ENCODE measurements around the gene ADGB. TPM values are rescaled to one million over a fixed set of nuclear protein-coding genes. Genes with fewer than 3 reads are reported as not detected.
A peak's percentile ranks its signal among the peaks of the same experiment; 100 is the strongest.

ADGB gene
- total and polyA plus RNA-seq, 9 of the 15 experiments (the other 6 are each of a cell fraction or from before 2014, with no cell fraction given) = not detected

DNA sequence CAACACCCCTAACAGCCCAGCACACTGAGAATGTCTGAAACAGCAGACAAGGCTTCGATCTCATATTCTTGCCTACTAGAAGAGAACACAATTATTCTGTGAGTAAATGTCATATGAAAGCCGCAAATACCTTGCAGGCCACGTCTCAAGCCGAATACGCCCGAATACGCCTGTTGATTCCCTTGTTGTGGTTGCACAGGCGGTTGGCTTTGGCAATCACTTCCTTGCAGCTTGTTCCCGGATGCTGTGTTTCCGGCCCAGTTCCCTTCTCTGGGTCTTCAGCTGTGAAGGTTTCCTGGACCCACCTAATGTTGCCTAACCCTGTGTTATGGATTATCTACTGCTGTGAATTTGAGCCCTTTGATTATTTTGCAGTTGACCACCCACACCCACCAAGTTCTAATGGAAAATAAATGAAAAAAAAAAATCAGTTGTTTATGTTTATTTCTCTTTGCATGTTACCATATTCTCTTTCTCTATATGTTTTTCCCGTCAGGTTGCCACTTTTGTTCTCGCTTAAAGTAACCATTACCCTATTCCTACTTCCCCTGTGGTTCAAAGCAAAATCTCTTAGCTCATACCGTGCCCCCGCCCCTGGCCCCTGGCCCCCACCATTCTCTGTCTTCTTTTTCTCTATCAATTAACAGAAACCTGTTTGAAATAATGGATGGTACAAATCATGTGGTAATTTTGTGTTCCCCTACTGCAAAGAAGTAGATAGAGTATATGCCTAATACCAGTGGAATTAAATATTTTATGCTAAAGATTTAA is 172.4 kb downstream of the ADGB start (continued):
- no peak for TF ChIP-seq ZBTB7A (IDR thresholded peaks at IDR 0.05; ENCODE audit: borderline replicate concordance, control insufficient read depth, low read depth, low read length)
- no peak for TF ChIP-seq ZNF143 (CRISPR knock-in tag; IDR thresholded peaks at IDR 0.05)
- TF ChIP-seq RBM39 (optimal IDR thresholded peaks at IDR 0.05; ENCODE audit: low read depth, low read length) = peak; percentile 15

DNA sequence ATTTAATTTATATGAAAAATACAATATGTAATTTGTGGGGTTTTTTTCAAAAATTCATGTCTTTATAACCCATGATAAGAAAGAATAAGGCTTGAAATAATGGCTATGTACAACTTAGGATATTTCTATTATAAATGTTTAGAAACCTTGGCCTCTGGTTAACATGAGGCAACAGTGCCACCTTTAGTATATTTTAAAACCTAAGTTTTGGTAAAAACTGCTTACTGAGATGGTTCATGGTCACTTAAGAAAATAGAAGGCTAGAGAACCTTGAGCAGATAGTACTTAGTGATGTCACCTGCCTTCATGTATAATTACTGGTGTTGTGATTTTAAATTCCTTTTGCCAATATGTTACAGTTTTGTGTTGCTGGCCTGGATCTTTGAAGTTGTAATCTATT is 176.4 kb downstream of the ADGB start:
- Histone ChIP-seq H4K20me1 (replicated peaks; ENCODE audit: control insufficient read depth, insufficient read depth, low read length) (no peaks in the 10 kb centered on the region), H3K27ac (ENCODE audit: extremely low read depth, low read depth, low read length) (no peak overlapping the region), H3K9me1 (ENCODE audit: control insufficient read depth, insufficient read depth, low read length) (no peaks in the 10 kb centered on the region), H3K79me2 (ENCODE audit: control insufficient read depth, insufficient read depth, low read length) (no peaks in the 10 kb centered on the region), H3K4me2 (ENCODE audit: insufficient read depth, low read length) (no peak overlapping the region), H3K9me3 (replicated peaks; ENCODE audit: control insufficient read depth, insufficient read depth, low read depth, low read length) (no peaks in the 10 kb centered on the region), H3K4me1 (replicated peaks in 1 of 2; ENCODE audit: control insufficient read depth in 2 of 2, insufficient read depth in 2 of 2, low read length in 2 of 2) (peaks cover 3 to 5% of the 10 kb centered on the region in 2 experiments; a peak in 3 of 5 replicates), H3K9ac (ENCODE audit: insufficient read depth in 1 of 2, low read depth in 2 of 2, low read length in 2 of 2) (no peak overlapping the region), H2AFZ (ENCODE audit: low read depth, low read length) (no peak overlapping the region), H3K4me3 (no peak overlapping the region), H3K36me3 (ENCODE audit: control insufficient read depth, insufficient read depth, low read length) (no peaks in the 10 kb centered on the region), H3K27me3 (ENCODE audit: control insufficient read depth in 2 of 2, insufficient read depth in 2 of 2, low read length in 2 of 2) (no peaks in the 10 kb centered on the region)
- ChIA-PET CTCF (ENCODE audit: low intra/inter-chr PET ratio) (interaction anchor here (1.5 kb wide), 1 partner anchor 846 kb away, joined by 3 read pairs; no protein-coding TSS in a partner anchor), POLR2A (no interaction called here)
- TF ChIP-seq, protein P1, sequence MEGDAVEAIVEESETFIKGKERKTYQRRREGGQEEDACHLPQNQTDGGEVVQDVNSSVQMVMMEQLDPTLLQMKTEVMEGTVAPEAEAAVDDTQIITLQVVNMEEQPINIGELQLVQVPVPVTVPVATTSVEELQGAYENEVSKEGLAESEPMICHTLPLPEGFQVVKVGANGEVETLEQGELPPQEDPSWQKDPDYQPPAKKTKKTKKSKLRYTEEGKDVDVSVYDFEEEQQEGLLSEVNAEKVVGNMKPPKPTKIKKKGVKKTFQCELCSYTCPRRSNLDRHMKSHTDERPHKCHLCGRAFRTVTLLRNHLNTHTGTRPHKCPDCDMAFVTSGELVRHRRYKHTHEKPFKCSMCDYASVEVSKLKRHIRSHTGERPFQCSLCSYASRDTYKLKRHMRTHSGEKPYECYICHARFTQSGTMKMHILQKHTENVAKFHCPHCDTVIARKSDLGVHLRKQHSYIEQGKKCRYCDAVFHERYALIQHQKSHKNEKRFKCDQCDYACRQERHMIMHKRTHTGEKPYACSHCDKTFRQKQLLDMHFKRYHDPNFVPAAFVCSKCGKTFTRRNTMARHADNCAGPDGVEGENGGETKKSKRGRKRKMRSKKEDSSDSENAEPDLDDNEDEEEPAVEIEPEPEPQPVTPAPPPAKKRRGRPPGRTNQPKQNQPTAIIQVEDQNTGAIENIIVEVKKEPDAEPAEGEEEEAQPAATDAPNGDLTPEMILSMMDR (IDR thresholded peaks at IDR 0.05 in 2 of 3, conservative IDR thresholded peaks at IDR 0.05 in 1 of 3; ENCODE audit: insufficient read depth in 2 of 3, low read depth in 1 of 3, low read length in 3 of 3) = peak in 2 of 3 experiments; percentile 10 to 56; a peak in 2 of 6 replicates
- TF ChIP-seq, protein P2, sequence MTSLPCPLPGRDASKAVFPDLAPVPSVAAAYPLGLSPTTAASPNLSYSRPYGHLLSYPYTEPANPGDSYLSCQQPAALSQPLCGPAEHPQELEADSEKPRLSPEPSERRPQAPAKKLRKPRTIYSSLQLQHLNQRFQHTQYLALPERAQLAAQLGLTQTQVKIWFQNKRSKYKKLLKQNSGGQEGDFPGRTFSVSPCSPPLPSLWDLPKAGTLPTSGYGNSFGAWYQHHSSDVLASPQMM (CRISPR knock-in tag; IDR thresholded peaks at IDR 0.05) = no peak
- TF ChIP-seq, protein P3, sequence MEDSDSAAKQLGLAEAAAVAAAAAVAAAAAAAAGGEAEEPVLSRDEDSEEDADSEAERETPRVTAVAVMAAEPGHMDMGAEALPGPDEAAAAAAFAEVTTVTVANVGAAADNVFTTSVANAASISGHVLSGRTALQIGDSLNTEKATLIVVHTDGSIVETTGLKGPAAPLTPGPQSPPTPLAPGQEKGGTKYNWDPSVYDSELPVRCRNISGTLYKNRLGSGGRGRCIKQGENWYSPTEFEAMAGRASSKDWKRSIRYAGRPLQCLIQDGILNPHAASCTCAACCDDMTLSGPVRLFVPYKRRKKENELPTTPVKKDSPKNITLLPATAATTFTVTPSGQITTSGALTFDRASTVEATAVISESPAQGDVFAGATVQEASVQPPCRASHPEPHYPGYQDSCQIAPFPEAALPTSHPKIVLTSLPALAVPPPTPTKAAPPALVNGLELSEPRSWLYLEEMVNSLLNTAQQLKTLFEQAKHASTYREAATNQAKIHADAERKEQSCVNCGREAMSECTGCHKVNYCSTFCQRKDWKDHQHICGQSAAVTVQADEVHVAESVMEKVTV (CRISPR knock-in tag; IDR thresholded peaks at IDR 0.05) = peak; percentile 64
- TF ChIP-seq C11orf30 (IDR thresholded peaks at IDR 0.05; ENCODE audit: low read depth) = 0 out of 2 replicates have a peak, but pooled peaks have one; percentile 5
- no peak for TF ChIP-seq ZNF766 (CRISPR knock-in tag; conservative IDR thresholded peaks at IDR 0.05)
- TF ChIP-seq PHB (CRISPR knock-in tag; IDR thresholded peaks at IDR 0.05) = no peak
- TF ChIP-seq, protein P4, sequence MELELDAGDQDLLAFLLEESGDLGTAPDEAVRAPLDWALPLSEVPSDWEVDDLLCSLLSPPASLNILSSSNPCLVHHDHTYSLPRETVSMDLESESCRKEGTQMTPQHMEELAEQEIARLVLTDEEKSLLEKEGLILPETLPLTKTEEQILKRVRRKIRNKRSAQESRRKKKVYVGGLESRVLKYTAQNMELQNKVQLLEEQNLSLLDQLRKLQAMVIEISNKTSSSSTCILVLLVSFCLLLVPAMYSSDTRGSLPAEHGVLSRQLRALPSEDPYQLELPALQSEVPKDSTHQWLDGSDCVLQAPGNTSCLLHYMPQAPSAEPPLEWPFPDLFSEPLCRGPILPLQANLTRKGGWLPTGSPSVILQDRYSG (tag; conservative IDR thresholded peaks at IDR 0.05; ENCODE audit: low read depth) = no peak
- TF ChIP-seq RAD21 (CRISPR knock-in tag; conservative IDR thresholded peaks at IDR 0.05 in 1 of 2, IDR thresholded peaks at IDR 0.05 in 1 of 2) = peak; percentile 39 to 80; a peak in 3 of 4 replicates
- TF ChIP-seq TAF7 (tag; IDR thresholded peaks at IDR 0.05) = no peak
- TF ChIP-seq RHOXF2B (CRISPR knock-in tag; conservative IDR thresholded peaks at IDR 0.05) = no peak
- intact Hi-C loops (cut with micrococcal nuclease) = loop anchor here (5.0 to 10.0 kb wide), 4 partner anchors 73 to 840 kb away; partner anchors contain the start of gene RAB32
- ATAC-seq = peak; percentile 54; the same call in 2 of the 3 replicates
- peak; percentile 32 for FAIRE-seq
- no TSS peak for BruUV-seq (replicated peaks)
- in situ Hi-C loops (cut with MboI) = no loop called here
- peak in 1 of 4 experiments; percentile 28 for DNase-seq (ENCODE audit: extremely low read depth in 1 of 4, low spot score in 3 of 4)
